ENCODE data around the gene SLC9A9.
"Not testable (repeated sequence)": the region's sequence is repeated elsewhere in the genome, so short reads cannot be mapped to it uniquely, and the experiment has no call there.

Gene SLC9A9

GRCh38 chr3:143847787-143848631 lies at the start of gene SLC9A9:
Gene SLC9A9, minus strand, starts transcription at chr3:143848468. Its CDS starts 146 bp downstream, at chr3:143848322.
- H3K27ac Mint-ChIP-seq: peak within 1 kb of the TSS; percentile 96
- peak within 1 kb of the TSS; percentile 98 for H3K4me3 Mint-ChIP-seq
- H3K4me1 Mint-ChIP-seq: peaks cover 61% of the 10 kb centered on the region
- H3K9me3 Mint-ChIP-seq: no peaks in the 10 kb centered on the region
- H3K27me3 Mint-ChIP-seq: no peaks in the 10 kb centered on the region
- no peaks in the 10 kb centered on the region for H3K36me3 Mint-ChIP-seq
- peak; percentile 90 for ATAC-seq

GRCh38 chr3:143897576-143898295 lies 49.5 kb upstream of the SLC9A9 start:
- Mint-ChIP-seq H3K27me3 (no peaks in the 10 kb centered on the region), H3K4me3 (no peak overlapping the region), H3K4me1 (no peaks in the 10 kb centered on the region), H3K9me3 (no peaks in the 10 kb centered on the region), H3K27ac (no peak overlapping the region), H3K36me3 (no peaks in the 10 kb centered on the region)
- no peak for ATAC-seq

GRCh38 chr3:143896486-143896885 lies 48.2 kb upstream of the SLC9A9 start:
- Mint-ChIP-seq H3K27ac (no peak overlapping the region), H3K4me1 (no peaks in the 10 kb centered on the region), H3K4me3 (no peak overlapping the region), H3K9me3 (no peaks in the 10 kb centered on the region), H3K27me3 (peaks cover 10% of the 10 kb centered on the region), H3K36me3 (no peaks in the 10 kb centered on the region)
- no peak for ATAC-seq

GRCh38 chr3:143895805-143896204 lies 47.5 kb upstream of the SLC9A9 start:
- H3K27ac Mint-ChIP-seq: no peak overlapping the region
- H3K4me3 Mint-ChIP-seq: no peak overlapping the region
- no peaks in the 10 kb centered on the region for H3K9me3 Mint-ChIP-seq
- H3K27me3 Mint-ChIP-seq: peaks cover 12% of the 10 kb centered on the region
- no peaks in the 10 kb centered on the region for H3K4me1 Mint-ChIP-seq
- H3K36me3 Mint-ChIP-seq: no peaks in the 10 kb centered on the region
- no peak for ATAC-seq

- ATAC-seq: no peak
- peaks cover 12% of the 10 kb centered on the region for H3K27me3 Mint-ChIP-seq
- no peaks in the 10 kb centered on the region for H3K4me1 Mint-ChIP-seq
- H3K4me3 Mint-ChIP-seq: no peak overlapping the region
- H3K9me3 Mint-ChIP-seq: no peaks in the 10 kb centered on the region
- H3K27ac Mint-ChIP-seq: no peak overlapping the region
- no peaks in the 10 kb centered on the region for H3K36me3 Mint-ChIP-seq
Observed at GRCh38 chr3:143888846-143889245, 40.6 kb upstream of the SLC9A9 start.

GRCh38 chr3:143888166-143888565 lies 39.9 kb upstream of the SLC9A9 start:
- H3K27ac Mint-ChIP-seq: no peak overlapping the region

GRCh38 chr3:143885780-143886427 lies 37.6 kb upstream of the SLC9A9 start:
- Mint-ChIP-seq H3K9me3 (no peaks in the 10 kb centered on the region), H3K36me3 (no peaks in the 10 kb centered on the region), H3K27me3 (peaks cover 8% of the 10 kb centered on the region), H3K4me3 (no peak overlapping the region), H3K27ac (no peak overlapping the region), H3K4me1 (no peaks in the 10 kb centered on the region)
- ATAC-seq: peak; percentile 72

More at GRCh38 chr3:143888166-143888565, 39.9 kb upstream of the SLC9A9 start:
- Mint-ChIP-seq H3K27me3 (peaks cover 18% of the 10 kb centered on the region), H3K4me1 (no peaks in the 10 kb centered on the region), H3K4me3 (no peak overlapping the region), H3K36me3 (no peaks in the 10 kb centered on the region), H3K9me3 (no peaks in the 10 kb centered on the region)
- no peak for ATAC-seq

GRCh38 chr3:143884861-143885260 lies 36.6 kb upstream of the SLC9A9 start:
- Mint-ChIP-seq H3K27ac (no peak overlapping the region), H3K9me3 (no peaks in the 10 kb centered on the region), H3K27me3 (peaks cover 8% of the 10 kb centered on the region), H3K36me3 (no peaks in the 10 kb centered on the region), H3K4me3 (no peak overlapping the region), H3K4me1 (no peaks in the 10 kb centered on the region)
- no peak for ATAC-seq

- Mint-ChIP-seq H3K36me3 (no peaks in the 10 kb centered on the region), H3K4me1 (no peaks in the 10 kb centered on the region), H3K4me3 (no peak overlapping the region), H3K9me3 (no peaks in the 10 kb centered on the region), H3K27me3 (peaks cover 8% of the 10 kb centered on the region), H3K27ac (no peak overlapping the region)
- no peak for ATAC-seq
Observed at GRCh38 chr3:143883151-143883550, 34.9 kb upstream of the SLC9A9 start.

- no peaks in the 10 kb centered on the region for H3K36me3 Mint-ChIP-seq
- no peak for ATAC-seq
- H3K9me3 Mint-ChIP-seq: no peaks in the 10 kb centered on the region
- peaks cover 8% of the 10 kb centered on the region for H3K27me3 Mint-ChIP-seq
- no peak overlapping the region for H3K27ac Mint-ChIP-seq
- H3K4me1 Mint-ChIP-seq: no peaks in the 10 kb centered on the region
- no peak overlapping the region for H3K4me3 Mint-ChIP-seq
Observed at GRCh38 chr3:143881095-143881494, 32.8 kb upstream of the SLC9A9 start.

- Mint-ChIP-seq H3K4me1 (peaks cover 6% of the 10 kb centered on the region), H3K27me3 (no peaks in the 10 kb centered on the region), H3K36me3 (no peaks in the 10 kb centered on the region), H3K27ac (no peak overlapping the region), H3K4me3 (no peak overlapping the region), H3K9me3 (no peaks in the 10 kb centered on the region)
- ATAC-seq: no peak
Observed at GRCh38 chr3:143875546-143875945, 27.3 kb upstream of the SLC9A9 start.

GRCh38 chr3:143873553-143873952 lies 25.3 kb upstream of the SLC9A9 start:
- H3K4me1 Mint-ChIP-seq, H3K4me3 Mint-ChIP-seq, ATAC-seq, H3K36me3 Mint-ChIP-seq, H3K27me3 Mint-ChIP-seq, H3K9me3 Mint-ChIP-seq, H3K27ac Mint-ChIP-seq: not testable (repeated sequence)

- Mint-ChIP-seq H3K36me3 (no peaks in the 10 kb centered on the region), H3K4me3 (no peak overlapping the region)
Observed at GRCh38 chr3:143865302-143865701, 17.0 kb upstream of the SLC9A9 start.

GRCh38 chr3:143859465-143860203 lies 11.4 kb upstream of the SLC9A9 start:
- Mint-ChIP-seq H3K9me3 (peaks cover 2% of the 10 kb centered on the region), H3K4me3 (no peak overlapping the region), H3K36me3 (no peaks in the 10 kb centered on the region), H3K27me3 (no peaks in the 10 kb centered on the region), H3K4me1 (no peaks in the 10 kb centered on the region), H3K27ac (no peak overlapping the region)
- ATAC-seq: no peak

More at GRCh38 chr3:143865302-143865701, 17.0 kb upstream of the SLC9A9 start:
- Mint-ChIP-seq H3K27ac (no peak overlapping the region), H3K4me1 (peaks cover 6% of the 10 kb centered on the region), H3K9me3 (no peaks in the 10 kb centered on the region), H3K27me3 (peaks cover 13% of the 10 kb centered on the region)
- ATAC-seq: no peak
